ENCODE data around the gene TCF7L1. TPM values are rescaled to one million over a fixed set of nuclear protein-coding genes. Genes with fewer than 3 reads are reported as not detected.

Gene TCF7L1
- polyA plus RNA-seq, 3 donors: 0.05 to 0.09 TPM; not detected in 1

- no peaks in the 10 kb centered on the region for H3K9me3 ChIP-seq (replicated peaks in 1 of 2; ENCODE audit: control insufficient read depth in 1 of 2, insufficient read depth in 1 of 2, low read length in 2 of 2)
- no peak overlapping the region for H3K4me3 ChIP-seq (replicated peaks in 1 of 3; ENCODE audit: low read depth in 2 of 3, low read length in 3 of 3)
- Mint-ChIP-seq H3K27ac (no peak overlapping the region), H3K9me3 (no peaks in the 10 kb centered on the region), H3K4me3 (no peak overlapping the region), H3K4me1 (no peaks in the 10 kb centered on the region), H3K27me3 (ENCODE audit: low read depth in 3 of 3) (peaks cover 0 to 3% (median 0%) of the 10 kb centered on the region in 3 donors), H3K36me3 (no peaks in the 10 kb centered on the region)
- DNase-seq: no peak
- no peaks in the 10 kb centered on the region for H3K27me3 ChIP-seq (ENCODE audit: control insufficient read depth in 2 of 2, insufficient read depth in 2 of 2, low read length in 2 of 2)
- no peak overlapping the region for H2AFZ ChIP-seq (ENCODE audit: insufficient read depth, low read depth, low read length, poor library complexity, severe bottlenecking)
- no peaks in the 10 kb centered on the region for H3K36me3 ChIP-seq (replicated peaks in 1 of 2; ENCODE audit: control insufficient read depth in 1 of 2, insufficient read depth in 2 of 2, low read length in 2 of 2)
- TF ChIP-seq CTCF (IDR thresholded peaks at IDR 0.05): no peak
- 92% methylated on average over 12 of the region's 12 CpGs for WGBS (ENCODE audit: insufficient coverage)
- intact Hi-C loops (cut with micrococcal nuclease): no loop called here
- no peaks in the 10 kb centered on the region for H3K4me1 ChIP-seq (ENCODE audit: control insufficient read depth in 1 of 2, insufficient read depth in 2 of 2, low read length in 2 of 2)
- no peaks in the 10 kb centered on the region for H3K79me2 ChIP-seq (ENCODE audit: insufficient read depth, low read length)
- H4K20me1 ChIP-seq (ENCODE audit: insufficient read depth, low read length): no peaks in the 10 kb centered on the region
- no peak overlapping the region for H3K9ac ChIP-seq (ENCODE audit: insufficient read depth, low read length, poor library complexity, severe bottlenecking)
- H3K27ac ChIP-seq (ENCODE audit: low read depth in 1 of 2, low read length in 2 of 2): no peak overlapping the region
- H3K4me2 ChIP-seq (replicated peaks; ENCODE audit: extremely low read depth, low read length, poor library complexity, severe bottlenecking): no peak overlapping the region
These were observed 124.3 kb downstream of the TCF7L1 start for GRCh38 chr2:85257359-85257969.

- no peak for TF ChIP-seq CTCF (IDR thresholded peaks at IDR 0.05)
- H3K27ac Mint-ChIP-seq: no peak overlapping the region
- H3K4me3 Mint-ChIP-seq: no peak overlapping the region
- Histone ChIP-seq H3K4me1 (ENCODE audit: control insufficient read depth in 1 of 2, insufficient read depth in 2 of 2, low read length in 2 of 2) (no peaks in the 10 kb centered on the region), H3K9me3 (replicated peaks in 1 of 2; ENCODE audit: control insufficient read depth in 1 of 2, insufficient read depth in 1 of 2, low read length in 2 of 2) (no peaks in the 10 kb centered on the region), H3K4me3 (replicated peaks in 1 of 3; ENCODE audit: low read depth in 2 of 3, low read length in 3 of 3) (no peak overlapping the region), H3K27ac (ENCODE audit: low read depth in 1 of 2, low read length in 2 of 2) (no peak overlapping the region), H3K27me3 (ENCODE audit: control insufficient read depth in 2 of 2, insufficient read depth in 2 of 2, low read length in 2 of 2) (no peaks in the 10 kb centered on the region), H3K4me2 (replicated peaks; ENCODE audit: extremely low read depth, low read length, poor library complexity, severe bottlenecking) (no peak overlapping the region), H3K9ac (ENCODE audit: insufficient read depth, low read length, poor library complexity, severe bottlenecking) (no peak overlapping the region), H2AFZ (ENCODE audit: insufficient read depth, low read depth, low read length, poor library complexity, severe bottlenecking) (no peak overlapping the region), H4K20me1 (ENCODE audit: insufficient read depth, low read length) (no peaks in the 10 kb centered on the region), H3K36me3 (replicated peaks in 1 of 2; ENCODE audit: control insufficient read depth in 1 of 2, insufficient read depth in 2 of 2, low read length in 2 of 2) (no peaks in the 10 kb centered on the region), H3K79me2 (ENCODE audit: insufficient read depth, low read length) (no peaks in the 10 kb centered on the region)
- H3K36me3 Mint-ChIP-seq: no peaks in the 10 kb centered on the region
- WGBS (ENCODE audit: insufficient coverage): 83% methylated on average over 5 of the region's 7 CpGs
- H3K4me1 Mint-ChIP-seq: no peaks in the 10 kb centered on the region
- DNase-seq: no peak
- intact Hi-C loops (cut with micrococcal nuclease): no loop called here
- H3K9me3 Mint-ChIP-seq: no peaks in the 10 kb centered on the region
- H3K27me3 Mint-ChIP-seq (ENCODE audit: low read depth in 3 of 3): peaks cover 0 to 3% (median 2%) of the 10 kb centered on the region in 3 donors
These were observed 124.9 kb downstream of the TCF7L1 start for GRCh38 chr2:85257970-85258605.

All from CD14-positive monocyte (primary cell).